Trophoblast cell (in vitro differentiated cells and primary cell): ENCODE measurements around the gene PWWP2B.

Source experiments
- DNase-seq, 2 donors: peaks; one replicate each; pipeline ENCODE4 v3.0.0-alpha.2; 2016
- H2AFZ ChIP-seq: 2 replicates; pipeline ENCODE4 v1.6.1; 2013; ENCODE audit warnings: low read length, moderate library complexity, mild to moderate bottlenecking; ENCODE audit not compliant: insufficient read depth, poor library complexity
- H2AK5ac ChIP-seq: 2 replicates; pipeline ENCODE4 v1.6.1; 2013; ENCODE audit warnings: mild to moderate bottlenecking, low read length
- H2BK120ac ChIP-seq: 2 replicates; pipeline ENCODE4 v1.6.1; 2013; ENCODE audit warnings: low read length, mild to moderate bottlenecking, moderate library complexity; ENCODE audit not compliant: insufficient read depth, poor library complexity
- H2BK12ac ChIP-seq: 2 replicates; pipeline ENCODE4 v1.6.1; 2013; ENCODE audit warnings: mild to moderate bottlenecking, low read length, moderate library complexity
- H2BK5ac ChIP-seq: 2 replicates; pipeline ENCODE4 v1.6.1; 2013; ENCODE audit warnings: low read length, low read depth, moderate library complexity, mild to moderate bottlenecking; ENCODE audit not compliant: poor library complexity
- H3K14ac ChIP-seq: 2 replicates; pipeline ENCODE4 v1.6.1; 2013; ENCODE audit warnings: mild to moderate bottlenecking, low read length
- H3K18ac ChIP-seq: 2 replicates; pipeline ENCODE4 v1.6.1; 2013; ENCODE audit warnings: mild to moderate bottlenecking, low read length
- H3K23ac ChIP-seq: 2 replicates; pipeline ENCODE4 v1.6.1; 2013; ENCODE audit warnings: low read length
- H3K27ac ChIP-seq: 2 replicates; pipeline ENCODE4 v1.5.1; 2013; ENCODE audit warnings: low read depth, mild to moderate bottlenecking, inconsistent platforms, low read length, moderate library complexity
- H3K27me3 ChIP-seq: 2 replicates; pipeline ENCODE4 v1.6.1; 2013; ENCODE audit warnings: inconsistent platforms, mild to moderate bottlenecking, low read length, moderate library complexity; ENCODE audit not compliant: insufficient read depth
- H3K36me3 ChIP-seq, 2 experiments: 1 replicate in 1 of 2; 2 replicates in 1 of 2; pipeline ENCODE4 v1.6.1; 2013; ENCODE audit warnings: low read length in 2 of 2, mild to moderate bottlenecking in 2 of 2, moderate library complexity in 1 of 2; ENCODE audit not compliant: insufficient read depth in 2 of 2, control insufficient read depth in 1 of 2
- H3K4ac ChIP-seq: 2 replicates; pipeline ENCODE4 v1.6.1; 2013; ENCODE audit warnings: low read depth, mild to moderate bottlenecking, low read length, moderate library complexity
- H3K4me1 ChIP-seq, 2 experiments: 1 replicate in 1 of 2; 2 replicates in 1 of 2; pipeline ENCODE4 v1.6.1; 2013; ENCODE audit warnings: low read length in 2 of 2, mild to moderate bottlenecking in 2 of 2, moderate library complexity in 1 of 2; ENCODE audit not compliant: insufficient read depth in 2 of 2, control insufficient read depth in 1 of 2
- H3K4me2 ChIP-seq: 2 replicates; pipeline ENCODE4 v1.6.1; 2013; ENCODE audit warnings: inconsistent platforms, mild to moderate bottlenecking, low read length, moderate library complexity
- H3K4me3 ChIP-seq: 2 replicates; pipeline ENCODE4 v1.5.1; 2013; ENCODE audit warnings: mild to moderate bottlenecking, low read depth, low read length, inconsistent platforms
- H3K79me1 ChIP-seq: one replicate; pipeline ENCODE4 v1.6.1; 2013; ENCODE audit warnings: low read length
- H3K79me2 ChIP-seq: 2 replicates; pipeline ENCODE4 v1.6.1; 2013; ENCODE audit warnings: low read length, mild to moderate bottlenecking; ENCODE audit not compliant: control insufficient read depth, insufficient read depth, poor library complexity
- H3K9ac ChIP-seq: 2 replicates; pipeline ENCODE4 v1.6.1; 2013; ENCODE audit warnings: mild to moderate bottlenecking, low read length
- H3K9me3 ChIP-seq: 2 replicates; pipeline ENCODE4 v1.6.1; 2013; ENCODE audit warnings: low read depth, mild to moderate bottlenecking, control low read depth, inconsistent platforms, low read length; ENCODE audit not compliant: insufficient read depth
- H4K12ac ChIP-seq: 2 replicates; pipeline ENCODE4 v1.6.1; 2013; ENCODE audit warnings: low read depth, mild to moderate bottlenecking, low read length, moderate library complexity
- H4K8ac ChIP-seq: 2 replicates; pipeline ENCODE4 v1.6.1; 2013; ENCODE audit warnings: low read depth, mild to moderate bottlenecking, low read length, moderate library complexity
- H4K91ac ChIP-seq: one replicate; pipeline ENCODE4 v1.6.1; 2013; ENCODE audit warnings: low read depth, mild to moderate bottlenecking, low read length, moderate library complexity
- whole genome bisulfite sequencing: extraction: QIAGEN DNeasy Blood & Tissue Kit; methylation state at CpG from one replicate; pipeline ENCODE4 v1.1.7; 2013; ENCODE audit warnings: missing lambda C conversion rate; ENCODE audit not compliant: insufficient read length, insufficient coverage; ENCODE audit errors: extremely low coverage; 5-methylcytosine and 5-hydroxymethylcytosine counted together

The PWWP2B gene

DNA sequence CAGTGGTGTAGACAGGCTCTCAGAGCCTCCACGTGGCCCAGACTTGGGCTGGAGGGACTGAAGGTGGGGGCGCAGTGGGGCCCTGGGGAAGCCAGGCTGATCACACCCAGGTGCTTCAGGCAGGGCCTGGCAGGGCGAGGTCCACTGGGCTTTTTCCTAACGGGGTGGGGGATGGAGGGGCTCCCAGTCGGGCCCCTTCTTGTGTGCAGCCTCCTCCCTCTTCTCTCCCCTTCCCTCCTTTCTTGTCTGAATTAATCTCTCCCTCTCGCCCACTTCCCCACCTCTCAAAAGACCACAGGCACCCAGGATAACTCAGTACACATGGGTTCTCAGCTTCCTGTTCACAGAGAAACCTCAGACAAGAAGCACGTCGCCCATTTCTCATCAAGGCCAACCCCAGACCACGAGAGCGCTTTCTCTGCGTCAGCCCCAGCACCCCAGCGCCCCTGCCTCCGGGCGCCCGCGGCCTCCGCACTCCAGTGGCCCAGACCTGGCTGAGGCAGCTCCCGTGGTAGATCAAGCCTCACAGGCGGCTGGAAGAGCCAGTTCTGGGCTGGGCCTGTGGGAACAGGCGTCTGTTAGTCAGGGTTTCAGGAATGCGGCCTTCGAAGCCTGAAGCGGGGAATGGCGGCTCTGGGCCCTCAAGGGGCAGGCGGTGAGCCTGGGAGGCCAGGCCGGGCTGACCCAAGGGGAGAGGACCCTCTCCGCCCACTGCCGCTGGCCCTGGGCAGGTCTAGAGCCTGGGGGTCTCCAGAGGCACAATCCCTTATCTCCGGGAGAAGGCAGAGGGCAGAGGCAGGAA is 50.6 kb downstream of the PWWP2B start:
- WGBS = no CpG with 5 or more reads among the region's 29 CpGs
- Histone ChIP-seq H3K4me3 (no peak overlapping the region), H3K9me3 (peaks cover 2% of the 10 kb centered on the region), H3K4me1 (peaks cover 30 to 34% of the 10 kb centered on the region in 2 experiments), H3K4me2 (peak overlapping the region; percentile 31), H3K18ac (peak overlapping the region; percentile 94), H3K79me2 (peaks cover 7% of the 10 kb centered on the region), H2AFZ (peak overlapping the region; percentile 90), H3K14ac (peak overlapping the region; percentile 98), H4K8ac (peak overlapping the region; percentile 92), H4K12ac (peak overlapping the region; percentile 95), H2BK12ac (peak overlapping the region; percentile 99), H3K4ac (peak overlapping the region; percentile 91), H3K79me1 (peaks cover 30% of the 10 kb centered on the region), H2BK5ac (peak overlapping the region; percentile 100), H3K27ac (peak overlapping the region; percentile 99), H4K91ac (peak overlapping the region; percentile 100), H3K27me3 (no peaks in the 10 kb centered on the region), H2AK5ac (peak overlapping the region; percentile 98), H2BK120ac (peak overlapping the region; percentile 100), H3K9ac (peak overlapping the region; percentile 52), H3K23ac (no peak overlapping the region), H3K36me3 (no peaks in the 10 kb centered on the region)
- peak; percentile 99 for DNase-seq

DNA sequence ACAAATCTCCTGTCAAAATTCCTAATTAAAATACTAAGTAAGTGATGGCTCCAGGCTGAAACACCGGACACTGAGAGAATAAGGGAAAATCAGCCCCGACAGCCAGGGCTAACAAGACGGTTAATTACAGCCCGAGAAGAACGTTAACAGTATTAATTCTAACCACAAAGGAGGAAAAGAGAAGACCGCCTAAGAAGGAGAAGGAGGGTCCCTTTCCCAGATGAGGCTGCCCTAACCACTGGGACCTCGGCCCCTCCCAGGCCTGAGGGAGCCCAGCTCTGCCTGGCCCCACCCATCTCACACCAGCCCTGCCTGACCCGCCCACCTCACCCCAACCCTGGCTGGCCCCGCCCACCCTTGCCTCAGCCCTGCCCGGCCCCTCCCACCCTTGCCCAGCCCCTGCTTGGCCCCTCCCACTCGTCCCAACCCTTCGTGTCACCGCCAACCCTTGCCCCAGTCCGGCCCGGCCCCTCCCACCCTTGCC is 51.3 kb downstream of the PWWP2B start:
- Histone ChIP-seq H3K79me2 (peaks cover 8% of the 10 kb centered on the region), H3K4me2 (peak overlapping the region; percentile 31), H3K79me1 (peaks cover 30% of the 10 kb centered on the region), H3K23ac (no peak overlapping the region), H2BK120ac (peak overlapping the region; percentile 100), H4K91ac (peak overlapping the region; percentile 100), H3K4me1 (peaks cover 33 to 38% of the 10 kb centered on the region in 2 experiments), H4K12ac (no peak overlapping the region), H3K27me3 (no peaks in the 10 kb centered on the region), H3K9ac (no peak overlapping the region), H3K14ac (peak overlapping the region; percentile 46), H4K8ac (peak overlapping the region; percentile 92), H3K27ac (peak overlapping the region; percentile 99), H2AFZ (no peak overlapping the region), H2BK12ac (peak overlapping the region; percentile 85), H3K4ac (peak overlapping the region; percentile 51), H3K4me3 (no peak overlapping the region), H3K9me3 (peaks cover 2% of the 10 kb centered on the region), H2BK5ac (peak overlapping the region; percentile 100), H3K36me3 (no peaks in the 10 kb centered on the region), H2AK5ac (peak overlapping the region; percentile 23), H3K18ac (peak overlapping the region; percentile 86)
- WGBS = no CpG with 5 or more reads among the region's 15 CpGs
- peak; percentile 76 to 77 for DNase-seq

DNA sequence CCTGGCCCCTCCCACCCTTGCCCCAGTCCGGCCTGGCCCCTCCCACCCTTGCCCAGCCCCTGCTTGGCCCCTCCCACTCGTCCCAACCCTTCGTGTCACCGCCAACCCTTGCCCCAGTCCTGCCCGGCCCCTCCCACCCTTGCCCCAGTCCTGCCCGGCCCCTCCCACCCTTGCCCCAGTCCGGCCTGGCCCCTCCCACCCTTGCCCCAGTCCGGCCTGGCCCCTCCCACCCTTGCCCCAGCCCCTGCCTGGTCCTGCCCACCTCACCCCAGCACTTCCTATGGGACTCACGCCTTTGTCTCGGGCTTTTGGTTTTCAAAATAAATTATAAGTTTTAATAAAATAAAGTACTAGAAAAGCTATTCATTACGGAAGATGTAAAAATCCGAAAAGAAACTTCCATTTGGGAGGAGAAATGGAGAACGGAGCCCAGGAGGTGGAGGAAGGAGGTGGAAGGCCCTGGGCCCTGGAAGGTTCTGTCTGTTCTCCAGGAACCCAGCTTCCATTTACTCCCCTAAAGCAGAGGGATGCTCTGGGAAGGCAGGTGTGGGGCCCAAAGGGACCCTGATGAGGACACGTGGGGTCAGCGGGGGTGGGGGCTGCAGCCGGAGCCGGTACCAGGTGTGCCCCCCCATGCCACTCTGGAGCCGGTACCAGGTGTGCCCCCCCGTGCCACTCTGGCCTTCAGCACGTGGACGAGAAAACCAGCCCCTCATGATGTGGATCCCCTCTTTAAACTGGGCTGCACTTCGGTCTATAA is 52.2 kb downstream of the PWWP2B start:
- Histone ChIP-seq H3K23ac (no peak overlapping the region), H3K36me3 (no peaks in the 10 kb centered on the region), H3K18ac (no peak overlapping the region), H3K4ac (no peak overlapping the region), H2AK5ac (peak overlapping the region; percentile 60), H4K91ac (peak overlapping the region; percentile 55), H3K79me2 (peaks cover 8% of the 10 kb centered on the region), H3K4me1 (peaks cover 32 to 34% of the 10 kb centered on the region in 2 experiments), H3K4me3 (no peak overlapping the region), H3K27me3 (no peaks in the 10 kb centered on the region), H3K9me3 (peaks cover 2% of the 10 kb centered on the region), H4K12ac (no peak overlapping the region), H3K9ac (no peak overlapping the region), H4K8ac (no peak overlapping the region), H2BK5ac (no peak overlapping the region), H3K79me1 (peaks cover 28% of the 10 kb centered on the region), H3K14ac (no peak overlapping the region), H2BK120ac (no peak overlapping the region), H3K27ac (no peak overlapping the region), H2BK12ac (no peak overlapping the region), H3K4me2 (no peak overlapping the region), H2AFZ (peak overlapping the region; percentile 17)
- no CpG with 5 or more reads among the region's 22 CpGs for WGBS
- peak in 1 of 2 donors; percentile 39 for DNase-seq

DNA sequence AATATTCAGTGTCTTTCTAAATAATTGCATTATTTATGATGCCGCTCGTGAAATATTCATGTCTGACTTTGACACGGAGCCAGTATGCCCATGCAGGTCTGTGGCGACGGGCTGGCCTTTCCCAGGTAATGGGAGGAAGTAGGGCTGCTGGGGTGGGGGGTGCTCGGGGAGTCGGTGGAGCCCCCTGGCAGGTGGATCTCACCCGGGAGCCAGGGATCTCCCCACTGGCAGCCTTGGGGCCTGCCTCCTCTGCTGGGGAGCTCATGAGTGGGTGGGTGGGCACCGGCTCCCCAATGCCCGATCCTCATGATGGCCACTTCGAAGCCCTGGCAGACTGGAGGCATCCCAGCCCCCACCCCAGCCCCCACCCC is 52.8 kb downstream of the PWWP2B start:
- no peak overlapping the region for H3K4me3 ChIP-seq
- no peak overlapping the region for H2BK5ac ChIP-seq
- WGBS = no CpG with 5 or more reads among the region's 11 CpGs
- H2BK120ac ChIP-seq = no peak overlapping the region
- H3K18ac ChIP-seq = no peak overlapping the region
- H3K4ac ChIP-seq = no peak overlapping the region
- no peak overlapping the region for H3K4me2 ChIP-seq
- H3K9ac ChIP-seq = no peak overlapping the region
- H3K27me3 ChIP-seq = no peaks in the 10 kb centered on the region
- no peak overlapping the region for H4K8ac ChIP-seq
- no peak overlapping the region for H2BK12ac ChIP-seq
- no peak overlapping the region for H3K27ac ChIP-seq
- DNase-seq = no peak
- no peak overlapping the region for H2AK5ac ChIP-seq
- peaks cover 29 to 30% of the 10 kb centered on the region in 2 experiments for H3K4me1 ChIP-seq
- H3K14ac ChIP-seq = no peak overlapping the region
- no peak overlapping the region for H3K23ac ChIP-seq
- peaks cover 26% of the 10 kb centered on the region for H3K79me1 ChIP-seq
- H4K91ac ChIP-seq = no peak overlapping the region
- no peak overlapping the region for H2AFZ ChIP-seq
- H3K9me3 ChIP-seq = peaks cover 2% of the 10 kb centered on the region
- H3K79me2 ChIP-seq = peaks cover 8% of the 10 kb centered on the region
- no peaks in the 10 kb centered on the region for H3K36me3 ChIP-seq
- H4K12ac ChIP-seq = no peak overlapping the region
